Stimulated activated effector memory CD8-positive, alpha-beta T cell treated with anti-CD3 and anti-CD28 coated beads, Interleukin-12 subunit alpha, Interleukin-12 subunit beta, amount 100 ng/mL, for 72 hours (primary cell): ENCODE data around the gene RNF141.

Source experiments
- ATAC-seq: fragments of 150-1000 bp; cut with Tn5 transposase; 2 replicates; pipeline ENCODE4 v1.10.0; 2021
- DNase-seq, 2 donors: peaks; one replicate each; pipeline ENCODE4 v3.0.0; 2021 to 2022; ENCODE audit warnings: low spot score in 2 of 2
- H3K27ac Mint-ChIP-seq: one replicate; pipeline ENCODE4 v1.8.0; 2022; ENCODE audit warnings: mild to moderate bottlenecking, mixed read lengths
- H3K36me3 Mint-ChIP-seq: one replicate; pipeline ENCODE4 v1.8.0; 2022; ENCODE audit warnings: mild to moderate bottlenecking, mixed read lengths
- H3K4me1 Mint-ChIP-seq: one replicate; pipeline ENCODE4 v1.8.0; 2022; ENCODE audit warnings: mixed read lengths
- H3K4me3 Mint-ChIP-seq: one replicate; pipeline ENCODE4 v1.8.0; 2022; ENCODE audit warnings: mild to moderate bottlenecking, mixed read lengths
- H3K9me3 Mint-ChIP-seq: one replicate; pipeline ENCODE4 v1.8.0; 2022; ENCODE audit warnings: mixed read lengths

The RNF141 gene

GRCh38 chr11:10519630-10520029 is 21.4 kb downstream of the RNF141 start:
- ATAC-seq (no peak), DNase-seq (no peak)
- Mint-ChIP-seq H3K4me3 (no peak overlapping the region), H3K36me3 (peaks cover 72% of the 10 kb centered on the region), H3K27ac (no peak overlapping the region), H3K4me1 (no peaks in the 10 kb centered on the region), H3K9me3 (no peaks in the 10 kb centered on the region)

- ATAC-seq: no peak
- H3K9me3 Mint-ChIP-seq: no peaks in the 10 kb centered on the region
- peaks cover 73% of the 10 kb centered on the region for H3K36me3 Mint-ChIP-seq
- H3K27ac Mint-ChIP-seq: no peak overlapping the region
- H3K4me3 Mint-ChIP-seq: no peak overlapping the region
- H3K4me1 Mint-ChIP-seq: no peaks in the 10 kb centered on the region
- DNase-seq: no peak
Observed at GRCh38 chr11:10518891-10519290, 22.1 kb downstream of the RNF141 start.

GRCh38 chr11:10518123-10518522 is 22.9 kb downstream of the RNF141 start:
- H3K27ac Mint-ChIP-seq: no peak overlapping the region
- H3K4me3 Mint-ChIP-seq: no peak overlapping the region
- DNase-seq (no peak), ATAC-seq (no peak)
- H3K36me3 Mint-ChIP-seq: peaks cover 75% of the 10 kb centered on the region
- no peaks in the 10 kb centered on the region for H3K9me3 Mint-ChIP-seq
- H3K4me1 Mint-ChIP-seq: no peaks in the 10 kb centered on the region

- Mint-ChIP-seq H3K4me1 (no peaks in the 10 kb centered on the region), H3K4me3 (no peak overlapping the region), H3K27ac (peak overlapping the region; percentile 36), H3K9me3 (no peaks in the 10 kb centered on the region), H3K36me3 (peaks cover 75% of the 10 kb centered on the region)
- DNase-seq: no peak
- no peak for ATAC-seq
Observed at GRCh38 chr11:10515418-10515817, 25.6 kb downstream of the RNF141 start.

- H3K36me3 Mint-ChIP-seq: peaks cover 73% of the 10 kb centered on the region
- H3K4me3 Mint-ChIP-seq: no peak overlapping the region
- DNase-seq: no peak
- H3K9me3 Mint-ChIP-seq: no peaks in the 10 kb centered on the region
- no peak overlapping the region for H3K27ac Mint-ChIP-seq
- no peaks in the 10 kb centered on the region for H3K4me1 Mint-ChIP-seq
- no peak for ATAC-seq
Observed at GRCh38 chr11:10514709-10515108, 26.3 kb downstream of the RNF141 start.

- Mint-ChIP-seq H3K4me3 (no peak overlapping the region), H3K4me1 (no peaks in the 10 kb centered on the region), H3K9me3 (no peaks in the 10 kb centered on the region), H3K27ac (no peak overlapping the region), H3K36me3 (peaks cover 68% of the 10 kb centered on the region)
- DNase-seq (no peak), ATAC-seq (no peak)
Observed at GRCh38 chr11:10514202-10514601, 26.8 kb downstream of the RNF141 start.

GRCh38 chr11:10511181-10511621 is 29.8 kb downstream of the RNF141 start:
- H3K27ac Mint-ChIP-seq: no peak overlapping the region
- H3K9me3 Mint-ChIP-seq: no peaks in the 10 kb centered on the region
- no peak overlapping the region for H3K4me3 Mint-ChIP-seq
- H3K4me1 Mint-ChIP-seq: no peaks in the 10 kb centered on the region
- DNase-seq: no peak
- ATAC-seq: no peak
- peaks cover 42% of the 10 kb centered on the region for H3K36me3 Mint-ChIP-seq

- no peak for ATAC-seq
- no peaks in the 10 kb centered on the region for H3K4me1 Mint-ChIP-seq
- DNase-seq: peak in 1 of 2 donors; percentile 25
- H3K4me3 Mint-ChIP-seq: no peak overlapping the region
- peaks cover 51% of the 10 kb centered on the region for H3K36me3 Mint-ChIP-seq
- no peaks in the 10 kb centered on the region for H3K9me3 Mint-ChIP-seq
- H3K27ac Mint-ChIP-seq: no peak overlapping the region
Observed at GRCh38 chr11:10506008-10506370, 35.0 kb downstream of the RNF141 start.

GRCh38 chr11:10505278-10506007 is 35.5 kb downstream of the RNF141 start:
- DNase-seq: peak in 1 of 2 donors; percentile 35
- Mint-ChIP-seq H3K4me1 (no peaks in the 10 kb centered on the region), H3K4me3 (no peak overlapping the region), H3K36me3 (peaks cover 52% of the 10 kb centered on the region), H3K9me3 (no peaks in the 10 kb centered on the region), H3K27ac (peak overlapping the region; percentile 73)
- no peak for ATAC-seq

- no peak overlapping the region for H3K4me3 Mint-ChIP-seq
Observed at GRCh38 chr11:10504490-10504889, 36.5 kb downstream of the RNF141 start.

GRCh38 chr11:10503777-10504480 is 37.1 kb downstream of the RNF141 start:
- ATAC-seq (no peak), DNase-seq (peak in 1 of 2 donors; percentile 25)
- no peaks in the 10 kb centered on the region for H3K9me3 Mint-ChIP-seq
- peaks cover 65% of the 10 kb centered on the region for H3K36me3 Mint-ChIP-seq
- H3K4me1 Mint-ChIP-seq: no peaks in the 10 kb centered on the region
- H3K4me3 Mint-ChIP-seq: no peak overlapping the region
- no peak overlapping the region for H3K27ac Mint-ChIP-seq

More at GRCh38 chr11:10504490-10504889, 36.5 kb downstream of the RNF141 start:
- Mint-ChIP-seq H3K36me3 (peaks cover 60% of the 10 kb centered on the region), H3K9me3 (no peaks in the 10 kb centered on the region), H3K27ac (peak overlapping the region; percentile 73), H3K4me1 (no peaks in the 10 kb centered on the region)
- peak in 1 of 2 donors; percentile 30 for DNase-seq
- no peak for ATAC-seq

GRCh38 chr11:10503221-10503620 is 37.8 kb downstream of the RNF141 start:
- Mint-ChIP-seq H3K4me1 (no peaks in the 10 kb centered on the region), H3K36me3 (peaks cover 69% of the 10 kb centered on the region), H3K27ac (peak overlapping the region; percentile 36), H3K4me3 (no peak overlapping the region), H3K9me3 (no peaks in the 10 kb centered on the region)
- DNase-seq: no peak
- no peak for ATAC-seq

GRCh38 chr11:10502770-10503169 is 38.2 kb downstream of the RNF141 start:
- no peaks in the 10 kb centered on the region for H3K9me3 Mint-ChIP-seq
- ATAC-seq: no peak
- H3K36me3 Mint-ChIP-seq: peaks cover 74% of the 10 kb centered on the region
- peak overlapping the region; percentile 36 for H3K27ac Mint-ChIP-seq
- H3K4me1 Mint-ChIP-seq: no peaks in the 10 kb centered on the region
- peak in 1 of 2 donors; percentile 40 for DNase-seq
- no peak overlapping the region for H3K4me3 Mint-ChIP-seq

GRCh38 chr11:10502065-10502680 is 38.8 kb downstream of the RNF141 start:
- peak overlapping the region; percentile 36 for H3K27ac Mint-ChIP-seq
- no peaks in the 10 kb centered on the region for H3K4me1 Mint-ChIP-seq
- H3K9me3 Mint-ChIP-seq: no peaks in the 10 kb centered on the region
- ATAC-seq (no peak), DNase-seq (peak in 1 of 2 donors; percentile 26)
- no peak overlapping the region for H3K4me3 Mint-ChIP-seq
- H3K36me3 Mint-ChIP-seq: peaks cover 79% of the 10 kb centered on the region

GRCh38 chr11:10500757-10501684 is 40.0 kb downstream of the RNF141 start:
- DNase-seq: peak in 1 of 2 donors; percentile 44
- Mint-ChIP-seq H3K36me3 (peaks cover 91% of the 10 kb centered on the region), H3K4me3 (no peak overlapping the region), H3K9me3 (no peaks in the 10 kb centered on the region), H3K27ac (no peak overlapping the region), H3K4me1 (no peaks in the 10 kb centered on the region)
- ATAC-seq: no peak
